Skeletal muscle tissue (tissue), 4 donors: ENCODE measurements around the gene FES. TPM values are rescaled to one million over a fixed set of nuclear protein-coding genes. Genes with fewer than 3 reads are reported as not detected.

Source experiments
- H3K27ac ChIP-seq: one replicate; pipeline ENCODE4 v1.7.0; 2013; ENCODE audit warnings: mild to moderate bottlenecking, low read depth, low read length, inconsistent platforms
- H3K27me3 ChIP-seq, 3 donors: one replicate each; pipeline ENCODE4 v1.7.0; 2013; ENCODE audit warnings: low read length in 3 of 3; ENCODE audit not compliant: control insufficient read depth in 3 of 3, insufficient read depth in 3 of 3
- H3K36me3 ChIP-seq, 3 donors: one replicate each; pipeline ENCODE4 v1.7.0; 2013; ENCODE audit warnings: low read length in 3 of 3; ENCODE audit not compliant: control insufficient read depth in 3 of 3, insufficient read depth in 3 of 3
- H3K4me1 ChIP-seq, 3 donors: one replicate each; pipeline ENCODE4 v1.7.0; 2013; ENCODE audit warnings: low read length in 3 of 3, mild to moderate bottlenecking in 3 of 3; ENCODE audit not compliant: control insufficient read depth in 3 of 3, insufficient read depth in 3 of 3
- H3K4me3 ChIP-seq, 3 donors: one replicate each; pipeline ENCODE4 v1.7.0; 2013; ENCODE audit warnings: low read length in 3 of 3
- H3K9ac ChIP-seq, 3 donors: one replicate each; pipeline ENCODE4 v1.7.0; 2013; ENCODE audit warnings: low read length in 3 of 3, mild to moderate bottlenecking in 3 of 3, moderate library complexity in 2 of 3, low read depth in 1 of 3
- H3K9me3 ChIP-seq, 3 donors: one replicate each; pipeline ENCODE4 v1.7.0; 2013; ENCODE audit warnings: low read length in 3 of 3; ENCODE audit not compliant: control insufficient read depth in 3 of 3
- total RNA-seq: library from RNA; depleted of rRNA; stranded (reverse); fragments of >200 nt; gene quantifications from one replicate; pipeline ENCODE4 v1.2.3, GENCODE V29; 2014
- donor health status: Osteomylitis.

Gene FES
- total RNA-seq, 1 donor from 2014 or later, result 19.8 TPM

GRCh38 chr15:90901175-90902039 is 17.1 kb downstream of the FES start:
- Histone ChIP-seq H3K9me3 (no peaks in the 10 kb centered on the region), H3K4me1 (peaks cover 15 to 30% (median 24%) of the 10 kb centered on the region in 3 donors), H3K4me3 (peak overlapping the region in 1 of 3 donors; percentile 93), H3K9ac (peak overlapping the region; percentile 47 to 92 (median 84)), H3K27ac (peak overlapping the region; percentile 81), H3K27me3 (no peaks in the 10 kb centered on the region), H3K36me3 (peaks cover 16 to 18% (median 17%) of the 10 kb centered on the region in 3 donors)

GRCh38 chr15:90902040-90902839 is 17.9 kb downstream of the FES start:
- H3K4me1 ChIP-seq, result peaks cover 15 to 33% (median 24%) of the 10 kb centered on the region in 3 donors
- peak overlapping the region; percentile 84 to 92 (median 89) for H3K9ac ChIP-seq
- H3K4me3 ChIP-seq, result peak overlapping the region; percentile 85 to 93 (median 92)
- no peaks in the 10 kb centered on the region for H3K9me3 ChIP-seq
- peak overlapping the region; percentile 81 for H3K27ac ChIP-seq
- H3K27me3 ChIP-seq, result no peaks in the 10 kb centered on the region
- H3K36me3 ChIP-seq, result peaks cover 25 to 26% (median 25%) of the 10 kb centered on the region in 3 donors

GRCh38 chr15:90902840-90903732 is 18.8 kb downstream of the FES start, which contains the start of gene MAN2A2:
Gene MAN2A2, plus strand, starts transcription at chr15:90903302. Its CDS starts 906 bp downstream, at chr15:90904208.
- peak within 1 kb of the TSS; percentile 85 for H3K27ac ChIP-seq
- H3K4me3 ChIP-seq, result peak within 1 kb of the TSS; percentile 85 to 93 (median 92)
- peaks cover 15 to 36% (median 25%) of the 10 kb centered on the region in 3 donors for H3K4me1 ChIP-seq
- H3K9me3 ChIP-seq, result no peaks in the 10 kb centered on the region
- peaks cover 30 to 34% (median 34%) of the 10 kb centered on the region in 3 donors for H3K36me3 ChIP-seq
- H3K27me3 ChIP-seq, result no peaks in the 10 kb centered on the region
- peak within 1 kb of the TSS; percentile 84 to 92 (median 89) for H3K9ac ChIP-seq

GRCh38 chr15:90903733-90904536 is 19.6 kb downstream of the FES start:
- H3K27me3 ChIP-seq, result no peaks in the 10 kb centered on the region
- peak overlapping the region; percentile 80 to 93 (median 92) for H3K4me3 ChIP-seq
- H3K36me3 ChIP-seq, result peaks cover 33 to 39% (median 38%) of the 10 kb centered on the region in 3 donors
- H3K9me3 ChIP-seq, result no peaks in the 10 kb centered on the region
- peaks cover 15 to 36% (median 25%) of the 10 kb centered on the region in 3 donors for H3K4me1 ChIP-seq
- H3K9ac ChIP-seq, result peak overlapping the region; percentile 76 to 92 (median 84)
- H3K27ac ChIP-seq, result peak overlapping the region; percentile 85

- no peak overlapping the region for H3K4me3 ChIP-seq
- H3K27me3 ChIP-seq, result no peaks in the 10 kb centered on the region
- H3K27ac ChIP-seq, result no peak overlapping the region
- peaks cover 15 to 36% (median 25%) of the 10 kb centered on the region in 3 donors for H3K4me1 ChIP-seq
- no peaks in the 10 kb centered on the region for H3K9me3 ChIP-seq
- no peak overlapping the region for H3K9ac ChIP-seq
- H3K36me3 ChIP-seq, result peaks cover 38 to 47% (median 43%) of the 10 kb centered on the region in 3 donors
These were observed 20.4 kb downstream of the FES start for GRCh38 chr15:90904746-90905145.

- peak overlapping the region in 1 of 3 donors; percentile 66 for H3K9ac ChIP-seq
- H3K4me3 ChIP-seq, result no peak overlapping the region
- H3K36me3 ChIP-seq, result peaks cover 46 to 55% (median 51%) of the 10 kb centered on the region in 3 donors
- no peak overlapping the region for H3K27ac ChIP-seq
- H3K9me3 ChIP-seq, result no peaks in the 10 kb centered on the region
- no peaks in the 10 kb centered on the region for H3K27me3 ChIP-seq
- peaks cover 15 to 36% (median 25%) of the 10 kb centered on the region in 3 donors for H3K4me1 ChIP-seq
These were observed 21.2 kb downstream of the FES start for GRCh38 chr15:90905306-90906180.

GRCh38 chr15:90906181-90906849 is 22.0 kb downstream of the FES start:
- Histone ChIP-seq H3K4me3 (no peak overlapping the region), H3K36me3 (peaks cover 53 to 62% (median 59%) of the 10 kb centered on the region in 3 donors), H3K4me1 (peaks cover 15 to 36% (median 25%) of the 10 kb centered on the region in 3 donors), H3K27ac (no peak overlapping the region), H3K9me3 (no peaks in the 10 kb centered on the region), H3K9ac (peak overlapping the region in 1 of 3 donors; percentile 66), H3K27me3 (no peaks in the 10 kb centered on the region)
